NT2/D1 (cell line): ENCODE measurements around the gene NTNG1.

Source experiments
- DNase-seq: peaks from one replicate; pipeline ENCODE4 v3.0.0-alpha.2; 2011; ENCODE audit warnings: low read depth, low spot score
- H3K27me3 ChIP-seq: 2 replicates; pipeline ENCODE4 v1.6.0; 2011; ENCODE audit warnings: mild to moderate bottlenecking; ENCODE audit not compliant: insufficient read length, insufficient read depth
- H3K36me3 ChIP-seq: 2 replicates; pipeline ENCODE4 v1.6.1; 2011; ENCODE audit warnings: mild to moderate bottlenecking, low read length, mixed read lengths; ENCODE audit not compliant: insufficient read depth, insufficient read length
- H3K4me1 ChIP-seq: 2 replicates; pipeline ENCODE4 v1.5.1; 2011; ENCODE audit not compliant: insufficient read depth, insufficient read length
- H3K4me3 ChIP-seq: 2 replicates; pipeline ENCODE4 v1.5.1; 2011; ENCODE audit warnings: low read depth; ENCODE audit not compliant: insufficient read length
- H3K9ac ChIP-seq: 2 replicates; pipeline ENCODE4 v1.6.0; 2011; ENCODE audit warnings: low read depth; ENCODE audit not compliant: insufficient read length
- H3K9me3 ChIP-seq: 2 replicates; pipeline ENCODE4 v1.5.1; 2011; ENCODE audit warnings: mild to moderate bottlenecking, low read length; ENCODE audit not compliant: insufficient read depth
- SUZ12 ChIP-seq: IDR thresholded peaks from 2 replicates; pipeline ENCODE4 v1.6.1; 2011; ENCODE audit not compliant: insufficient read length, insufficient read depth; ENCODE audit errors: extremely low read depth
- YY1 ChIP-seq: IDR thresholded peaks from 2 replicates; pipeline ENCODE4 v1.6.1; 2011; ENCODE audit not compliant: insufficient read length, insufficient read depth
- ZNF274 ChIP-seq: IDR thresholded peaks from 2 replicates; pipeline ENCODE4 v1.6.1; 2011; ENCODE audit warnings: mild to moderate bottlenecking, low read depth, low read length

NTNG1 gene

GRCh38 chr1:107481756-107482384, 341.0 kb downstream of the NTNG1 start:
- Histone ChIP-seq H3K9ac (no peak overlapping the region), H3K4me1 (no peaks in the 10 kb centered on the region), H3K9me3 (no peaks in the 10 kb centered on the region), H3K36me3 (no peaks in the 10 kb centered on the region), H3K27me3 (no peaks in the 10 kb centered on the region), H3K4me3 (no peak overlapping the region)
- DNase-seq = no peak
- TF ChIP-seq SUZ12 = no peak
- TF ChIP-seq ZNF274 = no peak
- no peak for TF ChIP-seq YY1

- H3K36me3 ChIP-seq = no peaks in the 10 kb centered on the region
- H3K27me3 ChIP-seq = no peaks in the 10 kb centered on the region
Observed at GRCh38 chr1:107483949-107484348, 343.1 kb downstream of the NTNG1 start.

GRCh38 chr1:107486349-107486748, 345.5 kb downstream of the NTNG1 start:
- TF ChIP-seq SUZ12 (no peak), YY1 (no peak), ZNF274 (no peak)
- Histone ChIP-seq H3K4me1 (no peaks in the 10 kb centered on the region), H3K9ac (no peak overlapping the region), H3K9me3 (no peaks in the 10 kb centered on the region), H3K36me3 (no peaks in the 10 kb centered on the region), H3K27me3 (no peaks in the 10 kb centered on the region), H3K4me3 (no peak overlapping the region)
- DNase-seq = no peak

More at GRCh38 chr1:107483949-107484348, 343.1 kb downstream of the NTNG1 start:
- Histone ChIP-seq H3K4me1 (no peaks in the 10 kb centered on the region), H3K9me3 (no peaks in the 10 kb centered on the region), H3K9ac (no peak overlapping the region), H3K4me3 (no peak overlapping the region)
- no peak for DNase-seq
- TF ChIP-seq YY1 = no peak
- TF ChIP-seq SUZ12 = no peak
- TF ChIP-seq ZNF274 = no peak

- DNase-seq = no peak
- Histone ChIP-seq H3K36me3 (no peaks in the 10 kb centered on the region), H3K9me3 (no peaks in the 10 kb centered on the region), H3K4me1 (no peaks in the 10 kb centered on the region), H3K4me3 (no peak overlapping the region), H3K27me3 (no peaks in the 10 kb centered on the region), H3K9ac (no peak overlapping the region)
- no peak for TF ChIP-seq SUZ12
- TF ChIP-seq ZNF274 = no peak
- no peak for TF ChIP-seq YY1
Observed at GRCh38 chr1:107487506-107487905, 346.7 kb downstream of the NTNG1 start.

- DNase-seq = no peak
- Histone ChIP-seq H3K4me3 (no peak overlapping the region), H3K9ac (no peak overlapping the region), H3K9me3 (no peaks in the 10 kb centered on the region), H3K27me3 (no peaks in the 10 kb centered on the region), H3K36me3 (no peaks in the 10 kb centered on the region), H3K4me1 (no peaks in the 10 kb centered on the region)
- TF ChIP-seq YY1 = no peak
- TF ChIP-seq ZNF274 = no peak
- no peak for TF ChIP-seq SUZ12
Observed at GRCh38 chr1:107491582-107491981, 350.7 kb downstream of the NTNG1 start.

- no peaks in the 10 kb centered on the region for H3K27me3 ChIP-seq
- TF ChIP-seq ZNF274 (no peak), YY1 (no peak), SUZ12 (no peak)
- H3K9ac ChIP-seq = no peak overlapping the region
- no peaks in the 10 kb centered on the region for H3K4me1 ChIP-seq
- no peak overlapping the region for H3K4me3 ChIP-seq
- no peaks in the 10 kb centered on the region for H3K9me3 ChIP-seq
- no peaks in the 10 kb centered on the region for H3K36me3 ChIP-seq
- DNase-seq = no peak
Observed at GRCh38 chr1:107493111-107493716, 352.4 kb downstream of the NTNG1 start.

GRCh38 chr1:107494061-107494460, 353.2 kb downstream of the NTNG1 start:
- no peak for DNase-seq
- Histone ChIP-seq H3K36me3 (no peaks in the 10 kb centered on the region), H3K4me3 (no peak overlapping the region), H3K9ac (no peak overlapping the region), H3K9me3 (no peaks in the 10 kb centered on the region), H3K4me1 (no peaks in the 10 kb centered on the region), H3K27me3 (no peaks in the 10 kb centered on the region)
- TF ChIP-seq SUZ12 (no peak), ZNF274 (no peak), YY1 (no peak)
